ENCODE measurements around the gene OSBPL6.
A peak's percentile ranks its signal among the peaks of the same experiment; 100 is the strongest.
"Not testable (repeated sequence)": the region's sequence is repeated elsewhere in the genome, so short reads cannot be mapped to it uniquely, and the experiment has no call there.

Gene OSBPL6

DNA sequence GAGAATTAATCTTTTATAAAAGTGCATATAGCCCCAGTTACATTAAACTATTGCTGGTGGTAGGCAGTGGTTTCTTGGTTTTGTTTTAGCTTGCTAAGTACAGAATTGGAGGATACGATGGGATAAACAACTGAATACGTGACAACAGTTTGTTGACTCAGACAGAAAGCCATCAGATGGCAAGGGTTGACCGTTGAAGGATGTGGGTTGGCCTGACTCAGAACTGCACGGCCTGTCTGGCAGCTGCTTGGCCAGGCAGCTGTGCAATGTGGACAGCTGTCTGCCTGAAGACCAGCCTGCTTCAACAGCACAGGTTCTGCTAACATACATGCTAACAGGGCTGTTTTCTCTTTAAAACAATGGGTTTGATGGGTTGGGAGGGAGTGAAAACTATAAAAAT, 210.1 kb downstream of the OSBPL6 start:
- no peak for DNase-seq (ENCODE audit: low read depth)
- in situ Hi-C loops (cut with HindIII; ENCODE audit: low sequenced_read_pairs): loop anchor here (25.0 kb wide), 1 partner anchor 267 kb away; no protein-coding TSS in a partner anchor

DNA sequence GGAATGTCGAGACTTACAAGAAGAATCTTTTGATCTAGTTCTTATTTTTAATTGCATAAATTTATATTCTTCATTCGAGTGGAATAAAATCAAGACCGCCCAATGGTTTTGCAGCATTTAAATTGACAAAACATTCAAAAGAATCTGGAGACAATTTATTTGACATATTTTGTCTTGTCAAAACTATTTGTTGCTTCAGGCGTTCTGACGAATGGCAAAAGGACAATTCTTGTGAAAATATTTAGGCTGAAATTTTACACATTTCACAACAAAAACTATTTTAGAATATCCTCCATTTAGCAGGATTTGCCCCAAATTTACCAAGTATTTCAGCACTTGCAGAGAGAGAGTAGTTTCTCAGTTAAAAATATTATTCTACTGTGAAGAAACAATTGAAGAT, 214.9 kb downstream of the OSBPL6 start:
- DNase-seq (ENCODE audit: low read depth): no peak
- in situ Hi-C loops (cut with HindIII; ENCODE audit: low sequenced_read_pairs): loop anchor here (25.0 kb wide), 1 partner anchor 272 kb away; no protein-coding TSS in a partner anchor
- no peak overlapping the region for H3K4me3 ChIP-seq (ENCODE audit: low read depth, low read length)
- TF ChIP-seq, protein P1, sequence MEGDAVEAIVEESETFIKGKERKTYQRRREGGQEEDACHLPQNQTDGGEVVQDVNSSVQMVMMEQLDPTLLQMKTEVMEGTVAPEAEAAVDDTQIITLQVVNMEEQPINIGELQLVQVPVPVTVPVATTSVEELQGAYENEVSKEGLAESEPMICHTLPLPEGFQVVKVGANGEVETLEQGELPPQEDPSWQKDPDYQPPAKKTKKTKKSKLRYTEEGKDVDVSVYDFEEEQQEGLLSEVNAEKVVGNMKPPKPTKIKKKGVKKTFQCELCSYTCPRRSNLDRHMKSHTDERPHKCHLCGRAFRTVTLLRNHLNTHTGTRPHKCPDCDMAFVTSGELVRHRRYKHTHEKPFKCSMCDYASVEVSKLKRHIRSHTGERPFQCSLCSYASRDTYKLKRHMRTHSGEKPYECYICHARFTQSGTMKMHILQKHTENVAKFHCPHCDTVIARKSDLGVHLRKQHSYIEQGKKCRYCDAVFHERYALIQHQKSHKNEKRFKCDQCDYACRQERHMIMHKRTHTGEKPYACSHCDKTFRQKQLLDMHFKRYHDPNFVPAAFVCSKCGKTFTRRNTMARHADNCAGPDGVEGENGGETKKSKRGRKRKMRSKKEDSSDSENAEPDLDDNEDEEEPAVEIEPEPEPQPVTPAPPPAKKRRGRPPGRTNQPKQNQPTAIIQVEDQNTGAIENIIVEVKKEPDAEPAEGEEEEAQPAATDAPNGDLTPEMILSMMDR (IDR thresholded peaks at IDR 0.05; ENCODE audit: low read depth, low read length, missing control alignments): no peak

More for the DNA sequence above, 210.1 kb downstream of the OSBPL6 start:
- H3K4me3 ChIP-seq (ENCODE audit: low read depth, low read length): no peak overlapping the region
- TF ChIP-seq, protein P1 (IDR thresholded peaks at IDR 0.05; ENCODE audit: low read depth, low read length, missing control alignments): no peak

DNA sequence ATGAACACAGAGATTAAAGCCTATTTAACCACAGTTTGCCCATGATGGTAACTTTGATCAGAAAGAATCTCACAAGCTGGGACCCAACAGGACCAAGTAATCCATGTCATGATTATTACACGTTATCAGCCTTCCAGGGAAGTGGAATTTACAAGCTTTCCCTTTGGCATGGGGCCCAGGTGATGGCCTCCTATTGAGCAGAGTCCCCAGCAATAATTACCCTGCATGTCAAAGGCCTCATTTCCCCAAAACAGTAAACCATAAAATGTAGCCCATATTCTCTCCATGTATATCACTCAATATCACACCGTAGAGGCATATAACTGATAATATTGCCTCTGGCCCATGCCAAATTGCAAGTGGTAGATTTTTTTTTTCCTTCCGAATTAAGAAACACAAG, 217.7 kb downstream of the OSBPL6 start:
- in situ Hi-C loops (cut with HindIII; ENCODE audit: low sequenced_read_pairs): loop anchor here (25.0 kb wide), 1 partner anchor 275 kb away; no protein-coding TSS in a partner anchor
- TF ChIP-seq, protein P1 (IDR thresholded peaks at IDR 0.05; ENCODE audit: low read depth, low read length, missing control alignments): no peak
- no peak overlapping the region for H3K4me3 ChIP-seq (ENCODE audit: low read depth, low read length)
- DNase-seq (ENCODE audit: low read depth): no peak

DNA sequence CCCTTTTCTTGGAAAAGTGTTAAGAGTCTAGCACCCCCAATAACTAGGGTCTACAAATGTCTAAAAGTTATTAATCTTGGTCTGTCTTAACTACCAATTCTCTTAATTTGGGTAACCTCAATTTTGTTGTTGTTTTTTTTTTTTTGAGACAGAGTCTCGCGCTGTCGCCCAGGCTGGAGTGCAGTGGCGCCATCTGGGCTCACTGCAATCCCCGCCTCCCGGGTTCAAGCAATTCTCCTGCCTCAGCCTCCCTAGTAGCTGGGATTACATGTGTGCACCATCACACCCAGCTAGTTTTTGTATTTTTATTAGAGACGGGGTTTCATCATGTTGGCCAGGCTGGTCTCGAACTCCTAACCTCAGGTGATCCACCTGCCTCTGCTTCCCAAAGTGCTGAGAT, 218.1 kb downstream of the OSBPL6 start:
- not testable (repeated sequence) for H3K4me3 ChIP-seq (ENCODE audit: low read depth, low read length); DNase-seq (ENCODE audit: low read depth)
- in situ Hi-C loops (cut with HindIII; ENCODE audit: low sequenced_read_pairs): loop anchor here (25.0 kb wide), 1 partner anchor 275 kb away; no protein-coding TSS in a partner anchor

DNA sequence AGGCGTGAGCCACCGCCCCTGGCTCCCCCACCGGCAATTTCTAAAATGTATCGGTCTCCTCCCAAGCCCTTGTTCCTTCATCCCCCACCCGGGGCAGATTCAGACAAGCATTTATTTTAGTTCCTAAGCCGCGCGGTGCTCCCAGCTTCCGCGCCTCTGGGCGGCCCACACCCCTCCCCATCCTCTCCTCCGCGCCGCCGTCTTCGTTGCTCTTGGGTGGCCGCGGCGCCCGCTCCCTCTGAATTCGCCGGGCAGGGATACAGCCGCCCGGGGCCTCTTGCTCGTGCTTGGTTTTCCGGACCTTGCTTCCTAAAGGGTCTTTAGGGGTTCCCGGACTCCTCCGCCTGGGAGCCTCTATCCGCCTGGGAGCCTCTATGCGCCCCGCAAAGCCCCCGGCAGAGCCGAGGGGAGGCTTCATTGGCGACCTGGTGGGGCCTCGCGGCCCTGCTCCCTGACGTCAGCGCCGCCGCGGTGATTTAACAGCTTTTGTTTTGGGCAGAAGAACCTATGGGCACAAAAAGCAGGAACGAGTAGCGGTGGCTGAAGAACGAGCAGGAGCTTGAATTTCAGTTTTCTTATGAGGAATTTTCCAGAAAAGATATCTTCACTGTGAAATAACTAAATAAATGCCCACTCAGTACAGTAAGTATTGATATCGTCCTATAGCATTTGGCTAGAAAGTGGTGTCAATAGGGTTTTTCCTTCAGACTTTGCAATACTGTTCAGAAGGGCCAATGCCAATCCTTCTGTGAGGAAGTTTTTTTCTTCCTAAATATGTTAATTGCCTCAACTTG, 219.4 kb downstream of the OSBPL6 start:
- in situ Hi-C loops (cut with HindIII; ENCODE audit: low sequenced_read_pairs): loop anchor here (25.0 kb wide), 1 partner anchor 276 kb away; no protein-coding TSS in a partner anchor
- TF ChIP-seq, protein P1 (IDR thresholded peaks at IDR 0.05; ENCODE audit: low read depth, low read length, missing control alignments): no peak
- peak overlapping the region; percentile 58 for H3K4me3 ChIP-seq (ENCODE audit: low read depth, low read length)
- no peak for DNase-seq (ENCODE audit: low read depth)

DNA sequence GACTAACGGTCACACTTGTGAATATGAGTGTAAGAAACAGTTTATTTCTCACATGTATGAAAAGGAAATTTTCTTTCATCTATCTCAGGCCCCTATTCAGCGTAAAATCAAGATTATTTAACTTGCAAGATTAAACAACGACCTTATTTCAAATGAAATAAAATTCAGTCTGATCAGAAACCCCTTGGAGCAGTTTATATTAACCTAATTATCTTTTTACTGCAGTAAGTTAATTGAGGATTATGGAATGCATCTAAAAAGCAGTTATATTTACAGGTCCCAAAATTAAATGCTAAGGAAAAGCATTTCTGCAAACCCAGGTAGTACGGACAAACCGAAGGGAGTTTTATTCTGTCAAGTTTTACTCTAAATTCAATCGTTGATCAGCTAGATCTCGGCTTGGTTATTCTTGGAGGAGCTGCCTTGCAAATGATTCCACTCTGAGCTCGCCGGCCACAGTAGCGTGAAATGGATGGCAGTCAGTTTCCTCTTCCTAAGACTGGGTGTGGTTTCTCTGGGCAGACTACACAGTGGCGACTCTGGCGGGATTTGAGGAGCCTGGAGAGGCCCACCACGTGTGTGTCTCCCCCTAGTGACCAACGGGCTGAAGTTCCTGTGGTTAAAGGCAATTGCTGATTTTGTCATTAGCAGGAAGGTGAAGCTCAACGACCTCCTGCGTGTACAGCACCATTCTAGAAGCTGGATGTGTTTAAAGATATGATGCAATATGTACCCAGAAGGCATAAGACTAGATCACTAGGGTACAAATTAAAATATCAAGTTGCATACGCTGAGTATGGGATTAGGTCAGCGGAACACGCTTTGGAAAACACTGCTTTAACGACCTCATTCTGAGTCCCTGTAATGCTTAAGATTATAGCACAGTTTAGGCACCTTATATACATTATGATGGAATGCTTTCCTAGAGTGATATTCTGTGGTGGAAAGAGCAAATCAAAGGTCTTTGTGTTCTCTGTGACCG, 220.2 kb downstream of the OSBPL6 start:
- H3K4me3 ChIP-seq (ENCODE audit: low read depth, low read length): peak overlapping the region; percentile 58
- in situ Hi-C loops (cut with HindIII; ENCODE audit: low sequenced_read_pairs): loop anchor here (25.0 kb wide), 1 partner anchor 277 kb away; no protein-coding TSS in a partner anchor
- TF ChIP-seq, protein P1 (IDR thresholded peaks at IDR 0.05; ENCODE audit: low read depth, low read length, missing control alignments): peak; percentile 96
- peak; percentile 91 for DNase-seq (ENCODE audit: low read depth)

Measured in astrocyte of the cerebellum (primary cell).